HG03103 (cell line): Measurements from ENCODE around the gene AMBRA1.
"Not testable (repeated sequence)": the region's sequence is repeated elsewhere in the genome, so short reads cannot be mapped to it uniquely, and the experiment has no call there.

ENCODE experiments used
- ATAC-seq: cut with Tn5 transposase; IDR thresholded peaks from one replicate; pipeline ENCODE4 v1.9.1; 2021; ENCODE audit warnings: low read depth; ENCODE audit not compliant: unreplicated experiment

Gene AMBRA1

DNA sequence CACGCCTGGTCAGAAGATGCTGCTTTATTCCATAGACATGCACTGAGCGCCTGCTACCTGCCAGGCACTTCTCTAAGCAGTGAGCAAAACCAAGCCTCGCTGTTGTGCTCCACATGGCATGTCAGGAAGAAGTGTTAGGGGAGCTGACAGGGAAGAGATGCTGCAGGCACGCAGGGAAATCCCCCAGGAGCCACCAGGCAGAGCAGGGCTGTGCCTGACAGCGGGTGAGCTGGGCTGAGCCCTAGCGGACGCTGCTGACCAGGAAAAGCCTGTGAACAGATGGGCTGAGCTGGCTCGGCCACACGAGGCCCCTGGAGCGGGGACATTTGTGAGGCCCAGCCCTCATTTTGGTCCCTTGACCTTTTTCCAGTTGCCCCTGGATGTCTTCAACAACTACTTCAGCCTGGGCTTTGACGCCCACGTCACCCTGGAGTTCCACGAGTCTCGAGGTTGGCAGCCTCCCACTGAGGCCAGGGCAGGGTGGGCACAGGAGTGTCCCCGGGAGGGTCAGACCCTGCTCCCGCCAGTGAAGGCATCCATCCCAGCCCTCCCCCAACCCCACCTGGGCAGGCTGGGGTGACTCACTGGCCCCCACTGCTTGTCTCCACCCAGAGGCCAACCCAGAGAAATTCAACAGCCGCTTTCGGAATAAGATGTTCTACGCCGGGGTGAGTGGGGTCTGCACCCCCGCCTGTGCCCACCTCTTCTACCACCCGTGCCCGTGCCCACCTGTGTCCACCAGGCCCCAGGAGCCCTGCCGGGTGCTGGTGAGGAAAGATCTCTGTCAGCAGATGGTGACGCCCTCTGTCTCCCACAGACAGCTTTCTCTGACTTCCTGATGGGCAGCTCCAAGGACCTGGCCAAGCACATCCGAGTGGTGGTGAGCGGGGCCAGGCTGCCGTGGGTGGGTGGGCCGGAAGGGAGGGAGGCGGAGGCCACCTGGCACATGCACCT, 219.8 kb downstream of the AMBRA1 start:
- no peak for ATAC-seq

DNA sequence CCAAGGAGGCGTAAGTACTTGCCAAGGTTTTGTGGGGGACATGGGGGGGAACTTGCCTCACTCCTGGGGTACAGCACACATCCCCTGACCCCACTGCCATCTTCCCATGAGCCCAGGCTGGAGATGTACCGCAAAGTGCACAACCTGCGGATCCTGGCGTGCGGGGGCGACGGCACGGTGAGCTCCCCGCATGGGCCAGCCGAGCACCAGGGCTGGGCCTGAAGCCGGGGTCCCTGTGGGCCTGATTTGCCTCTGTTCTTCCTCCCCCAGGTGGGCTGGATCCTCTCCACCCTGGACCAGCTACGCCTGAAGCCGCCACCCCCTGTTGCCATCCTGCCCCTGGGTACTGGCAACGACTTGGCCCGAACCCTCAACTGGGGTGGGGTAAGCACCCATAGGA, 221.3 kb downstream of the AMBRA1 start:
- ATAC-seq, result not testable (repeated sequence)

DNA sequence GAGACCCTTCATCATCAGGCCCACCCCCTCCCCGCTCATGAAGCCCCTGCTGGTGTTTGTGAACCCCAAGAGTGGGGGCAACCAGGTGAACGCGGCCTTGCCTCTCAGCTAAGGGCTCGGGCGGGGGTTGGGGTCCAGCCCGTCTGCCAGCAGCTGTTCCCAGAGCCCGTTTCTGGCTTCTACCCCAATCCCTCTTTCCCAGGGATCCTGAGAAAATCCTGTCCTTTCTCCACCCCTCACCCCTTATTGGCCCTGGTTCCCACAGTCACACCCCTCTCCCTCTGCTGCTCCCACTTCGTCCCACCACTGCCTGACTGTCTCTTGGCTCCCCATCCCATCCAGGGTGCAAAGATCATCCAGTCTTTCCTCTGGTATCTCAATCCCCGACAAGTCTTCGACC, 221.7 kb downstream of the AMBRA1 start:
- ATAC-seq, result no peak

DNA sequence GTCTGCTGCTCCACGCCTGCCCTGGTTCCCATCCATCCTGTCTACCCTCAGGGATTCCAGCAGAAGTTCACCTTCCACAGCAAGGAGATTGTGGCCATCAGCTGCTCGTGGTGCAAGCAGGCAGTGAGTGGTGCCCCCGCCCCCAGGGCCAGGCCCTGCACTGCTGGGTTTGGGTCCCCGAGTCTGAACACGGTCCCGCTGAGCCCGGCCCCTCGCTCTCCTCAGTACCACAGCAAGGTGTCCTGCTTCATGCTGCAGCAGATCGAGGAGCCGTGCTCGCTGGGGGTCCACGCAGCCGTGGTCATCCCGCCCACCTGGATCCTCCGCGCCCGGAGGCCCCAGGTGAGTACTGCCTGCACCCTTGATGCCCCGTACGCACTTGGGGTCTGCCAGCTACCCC, 222.6 kb downstream of the AMBRA1 start:
- not testable (repeated sequence) for ATAC-seq

DNA sequence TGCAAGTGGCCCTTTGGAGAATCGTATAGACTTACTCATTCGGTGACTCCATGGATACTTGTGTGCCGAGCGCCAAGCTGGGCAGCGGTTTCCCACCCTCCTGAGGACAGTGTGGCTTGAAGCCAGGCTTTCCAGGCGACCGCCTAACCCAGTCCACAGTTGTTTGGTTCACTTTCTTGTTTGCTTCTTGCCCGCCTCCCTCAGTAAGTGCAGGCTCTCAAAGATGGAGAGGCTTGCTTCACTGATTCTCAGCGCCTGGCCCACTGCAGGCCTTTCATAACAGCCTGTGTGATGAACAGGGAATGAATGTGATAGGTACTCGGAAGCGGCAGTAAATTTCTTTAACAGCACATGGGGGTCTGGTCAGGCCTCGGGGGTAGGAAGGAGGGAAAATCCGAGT, 223.6 kb downstream of the AMBRA1 start:
- ATAC-seq, result no peak

DNA sequence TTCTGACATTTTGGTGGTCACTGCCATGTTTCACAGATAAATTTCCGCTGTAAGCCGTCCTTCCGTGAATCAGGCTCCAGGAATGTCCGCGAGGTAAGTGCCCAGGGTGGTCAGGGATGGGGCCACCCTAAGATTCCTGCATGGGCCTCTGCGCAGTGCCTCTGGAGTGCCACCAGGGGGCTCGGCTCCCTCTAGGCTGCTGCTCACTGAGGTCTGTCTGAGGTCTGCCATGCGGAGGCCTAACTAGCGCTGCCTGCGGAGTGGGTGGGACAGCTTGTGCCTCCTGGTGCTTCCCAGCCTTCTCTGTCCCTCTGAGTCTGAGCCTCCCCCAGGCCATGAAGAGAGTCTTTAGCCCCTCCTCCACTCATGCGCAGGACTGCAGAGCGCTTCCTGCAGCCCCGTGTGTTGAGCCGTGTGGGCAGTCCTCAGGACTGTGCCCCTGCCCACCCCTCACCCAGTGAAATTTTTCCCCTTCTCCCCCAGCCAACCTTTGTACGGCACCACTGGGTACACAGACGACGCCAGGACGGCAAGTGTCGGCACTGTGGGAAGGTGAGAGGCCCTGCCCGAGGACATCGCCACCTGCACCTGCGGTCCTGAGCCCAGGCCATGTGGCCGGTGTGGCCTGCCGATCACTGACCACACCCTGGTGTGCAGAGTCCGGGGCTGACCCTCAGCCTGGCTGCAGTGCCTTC, 224.2 kb downstream of the AMBRA1 start:
- ATAC-seq, result no peak

DNA sequence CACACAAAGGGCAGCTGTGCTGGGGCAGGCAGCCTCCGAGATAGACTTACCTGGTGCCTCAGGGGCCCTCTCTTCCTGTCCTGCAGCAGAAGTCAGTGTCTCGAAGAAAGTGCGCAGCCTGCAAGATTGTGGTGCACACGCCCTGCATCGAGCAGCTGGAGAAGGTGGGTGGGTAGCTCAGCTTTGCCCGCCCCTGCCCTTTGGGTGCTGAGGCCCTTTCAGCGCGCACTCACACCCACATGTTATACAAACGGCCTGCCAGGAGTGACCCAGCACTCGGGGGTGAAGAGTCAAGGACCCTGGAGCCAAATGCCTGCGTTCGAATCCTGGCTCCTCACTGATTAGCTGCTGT, 225.9 kb downstream of the AMBRA1 start:
- no peak for ATAC-seq

DNA sequence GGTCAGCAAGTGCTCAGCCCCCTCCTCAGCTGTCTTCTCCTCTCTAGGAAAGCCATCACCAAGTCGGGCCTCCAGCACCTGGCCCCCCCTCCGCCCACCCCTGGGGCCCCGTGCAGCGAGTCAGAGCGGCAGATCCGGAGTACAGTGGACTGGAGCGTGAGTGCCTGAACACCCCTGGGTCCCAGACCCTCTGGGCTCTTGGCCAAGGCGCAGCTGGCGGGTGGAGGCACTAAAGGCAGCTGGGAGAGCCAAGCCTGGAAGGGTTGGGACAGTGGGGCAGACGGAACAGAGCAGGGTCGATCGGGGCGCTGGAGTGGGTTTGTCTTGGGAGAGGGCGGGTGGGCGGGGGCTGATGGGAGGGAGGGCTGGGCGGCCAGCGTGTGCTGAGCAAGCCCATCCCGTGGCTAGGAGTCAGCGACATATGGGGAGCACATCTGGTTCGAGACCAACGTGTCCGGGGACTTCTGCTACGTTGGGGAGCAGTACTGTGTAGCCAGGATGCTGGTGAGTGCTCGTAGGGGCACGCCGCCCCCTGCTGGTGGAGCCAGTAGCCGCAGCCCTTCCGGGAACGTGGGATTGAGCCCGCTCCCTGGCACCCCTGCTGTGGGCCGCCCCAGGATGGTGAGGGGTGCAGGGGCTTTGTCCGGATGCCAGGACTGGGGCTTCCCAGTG, 226.4 kb downstream of the AMBRA1 start:
- peak; percentile 71 for ATAC-seq

DNA sequence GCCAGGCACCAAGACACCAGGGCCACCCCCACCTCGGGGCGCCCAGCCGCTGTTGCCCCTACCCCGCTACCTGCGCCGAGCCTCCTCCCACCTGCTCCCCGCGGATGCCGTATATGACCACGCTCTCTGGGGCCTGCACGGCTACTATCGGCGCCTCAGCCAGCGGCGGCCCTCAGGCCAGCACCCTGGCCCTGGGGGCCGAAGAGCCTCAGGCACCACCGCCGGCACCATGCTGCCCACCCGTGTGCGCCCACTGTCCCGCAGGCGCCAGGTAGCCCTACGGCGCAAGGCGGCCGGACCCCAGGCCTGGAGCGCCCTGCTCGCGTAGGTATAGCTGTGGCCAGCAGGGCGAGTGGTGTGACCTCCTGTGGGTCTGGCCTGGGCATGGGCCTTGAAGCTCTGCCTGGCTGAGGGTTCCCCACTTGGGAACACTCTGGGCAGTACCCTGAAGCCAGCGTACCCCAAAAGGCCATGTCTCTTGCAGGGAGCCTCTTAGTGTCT, 227.1 kb downstream of the AMBRA1 start:
- ATAC-seq, result no peak

DNA sequence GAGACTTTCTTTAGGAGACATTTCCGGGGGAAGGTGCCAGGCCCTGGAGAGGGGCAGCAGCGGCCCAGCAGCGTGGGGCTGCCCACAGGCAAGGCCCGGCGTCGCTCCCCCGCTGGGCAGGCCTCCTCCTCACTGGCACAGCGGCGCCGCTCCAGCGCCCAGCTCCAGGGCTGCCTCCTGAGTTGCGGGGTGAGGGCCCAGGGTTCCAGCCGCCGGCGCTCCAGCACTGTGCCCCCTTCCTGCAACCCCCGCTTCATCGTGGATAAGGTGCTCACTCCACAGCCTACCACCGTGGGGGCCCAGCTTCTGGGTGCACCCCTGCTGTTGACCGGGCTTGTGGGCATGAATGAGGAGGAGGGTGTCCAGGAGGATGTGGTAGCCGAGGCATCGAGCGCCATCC, 227.6 kb downstream of the AMBRA1 start:
- no peak for ATAC-seq

DNA sequence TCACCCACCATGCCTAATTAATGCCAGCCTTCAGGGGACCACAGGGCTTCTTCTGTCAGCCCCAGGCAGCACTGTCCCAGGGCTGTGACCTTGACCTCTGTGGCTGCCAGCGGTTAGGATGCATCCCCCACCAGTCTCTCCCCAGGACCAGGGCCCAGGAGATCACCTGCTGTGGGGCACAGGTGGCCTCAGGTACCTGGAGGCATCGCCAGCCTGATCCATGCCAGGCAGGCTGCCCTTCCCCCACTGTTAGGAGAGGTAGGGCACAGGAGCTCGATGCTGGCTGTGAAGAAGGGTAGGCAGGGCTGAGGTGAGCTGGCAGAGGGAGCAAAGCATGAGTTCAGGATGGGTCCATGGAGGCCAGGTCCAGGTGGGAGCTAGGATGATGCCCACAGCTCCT, 229.0 kb downstream of the AMBRA1 start:
- no peak for ATAC-seq

DNA sequence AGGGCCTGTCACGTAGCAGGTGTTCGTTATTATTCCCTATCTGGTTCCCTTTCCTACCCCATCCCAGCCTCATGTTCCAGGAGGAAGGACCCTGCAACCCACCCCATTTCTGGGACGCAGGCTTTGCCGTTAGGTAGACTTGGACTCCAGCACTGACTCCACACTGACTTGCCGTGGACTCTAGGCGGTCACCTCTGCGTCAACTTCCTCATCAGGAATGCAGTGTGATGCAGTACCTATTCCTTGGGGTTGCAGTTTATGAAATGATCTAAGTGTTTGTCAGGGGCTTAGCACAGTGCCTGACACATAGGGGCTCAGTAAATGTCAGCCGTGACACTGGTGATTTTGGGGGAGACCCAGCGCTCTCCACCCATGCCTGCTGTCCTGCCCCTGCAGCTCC, 229.8 kb downstream of the AMBRA1 start:
- no peak for ATAC-seq

DNA sequence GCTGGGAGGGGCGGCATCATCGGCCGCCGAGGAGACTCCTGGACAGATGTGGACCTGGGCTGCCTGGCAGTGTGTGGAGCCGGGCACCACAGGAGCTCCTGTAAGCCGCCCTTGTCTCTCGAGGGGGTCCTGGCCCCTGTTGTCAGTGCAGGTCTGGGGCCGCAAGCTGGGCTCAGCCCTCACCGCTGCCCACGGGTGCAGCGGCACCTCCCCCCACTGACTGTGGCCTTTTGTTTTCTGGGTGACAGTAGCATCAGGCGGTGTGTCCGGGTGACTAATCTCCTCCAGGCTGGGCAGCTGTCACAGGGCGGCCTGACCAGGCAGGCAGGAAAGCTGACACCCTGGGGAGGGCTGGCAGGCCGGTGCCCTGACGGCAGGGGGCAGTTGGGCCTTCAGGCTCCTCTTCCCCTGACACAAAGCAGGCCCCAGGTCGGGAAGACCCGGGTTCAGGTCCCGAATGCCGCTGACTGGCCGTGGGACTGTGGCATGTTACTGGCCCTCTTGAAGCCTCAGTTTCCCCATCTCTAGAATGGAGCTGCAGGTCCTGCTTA, 230.3 kb downstream of the AMBRA1 start:
- ATAC-seq, result no peak

DNA sequence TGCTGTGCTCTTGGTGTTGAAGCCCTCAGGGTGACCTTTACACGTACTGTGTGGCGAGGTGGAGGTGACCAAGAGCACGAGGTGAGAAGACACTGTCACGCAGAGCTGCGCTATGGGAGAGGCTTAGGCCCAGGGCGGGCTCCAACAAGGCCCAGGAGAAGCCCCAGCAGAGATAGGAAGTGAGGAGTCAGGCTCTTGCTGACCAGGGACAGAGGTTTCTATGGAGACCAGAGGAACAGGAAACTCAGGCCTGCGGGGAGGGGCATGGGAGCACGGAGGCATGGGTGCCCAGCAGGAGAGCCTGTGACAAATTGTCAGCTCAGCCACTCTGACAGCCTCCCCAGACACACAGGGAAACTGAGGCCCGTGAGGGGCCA, 230.8 kb downstream of the AMBRA1 start:
- ATAC-seq, result no peak

DNA sequence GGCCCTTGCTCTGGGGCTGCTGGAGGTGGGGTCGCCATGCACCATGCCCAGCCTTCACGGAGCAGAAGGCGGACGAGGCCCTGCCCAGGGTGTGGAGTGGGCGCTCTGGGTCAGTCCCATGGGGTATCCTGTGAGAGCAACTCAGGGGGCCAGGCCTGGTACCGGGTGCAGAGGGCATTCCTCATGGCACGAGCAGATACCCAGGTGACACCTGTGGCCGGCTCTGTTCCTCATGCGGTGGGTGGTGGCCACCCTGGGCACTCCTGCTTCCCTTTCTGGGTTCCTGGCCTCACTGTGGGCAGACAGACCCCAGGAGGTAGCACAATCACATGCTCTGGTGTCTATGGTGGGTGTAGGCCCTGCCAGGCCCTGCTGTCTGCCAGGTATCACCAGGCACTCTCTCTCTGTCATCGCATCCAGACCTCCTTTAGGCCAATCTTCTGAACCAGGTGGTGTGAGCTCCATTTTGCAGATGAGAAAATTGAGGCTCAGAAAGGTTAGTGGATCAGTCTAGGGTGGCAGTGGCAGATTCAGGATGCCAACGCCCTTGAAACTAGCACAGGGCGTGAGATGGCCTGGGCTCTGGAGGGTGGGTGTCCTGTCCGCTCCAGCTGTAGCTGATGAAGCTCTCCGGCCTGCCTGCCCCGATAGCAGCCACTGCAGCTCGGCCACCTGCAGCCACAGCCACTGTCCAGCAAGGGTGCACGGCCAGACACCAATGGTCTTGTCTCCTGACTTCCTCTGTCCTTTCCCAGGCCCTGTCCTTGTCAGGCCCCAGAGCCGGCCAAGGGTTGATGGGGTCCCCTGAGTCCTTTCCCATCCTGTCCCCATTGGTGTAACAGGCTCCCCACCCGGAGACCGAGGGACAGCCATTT, 231.4 kb downstream of the AMBRA1 start:
- no peak for ATAC-seq

DNA sequence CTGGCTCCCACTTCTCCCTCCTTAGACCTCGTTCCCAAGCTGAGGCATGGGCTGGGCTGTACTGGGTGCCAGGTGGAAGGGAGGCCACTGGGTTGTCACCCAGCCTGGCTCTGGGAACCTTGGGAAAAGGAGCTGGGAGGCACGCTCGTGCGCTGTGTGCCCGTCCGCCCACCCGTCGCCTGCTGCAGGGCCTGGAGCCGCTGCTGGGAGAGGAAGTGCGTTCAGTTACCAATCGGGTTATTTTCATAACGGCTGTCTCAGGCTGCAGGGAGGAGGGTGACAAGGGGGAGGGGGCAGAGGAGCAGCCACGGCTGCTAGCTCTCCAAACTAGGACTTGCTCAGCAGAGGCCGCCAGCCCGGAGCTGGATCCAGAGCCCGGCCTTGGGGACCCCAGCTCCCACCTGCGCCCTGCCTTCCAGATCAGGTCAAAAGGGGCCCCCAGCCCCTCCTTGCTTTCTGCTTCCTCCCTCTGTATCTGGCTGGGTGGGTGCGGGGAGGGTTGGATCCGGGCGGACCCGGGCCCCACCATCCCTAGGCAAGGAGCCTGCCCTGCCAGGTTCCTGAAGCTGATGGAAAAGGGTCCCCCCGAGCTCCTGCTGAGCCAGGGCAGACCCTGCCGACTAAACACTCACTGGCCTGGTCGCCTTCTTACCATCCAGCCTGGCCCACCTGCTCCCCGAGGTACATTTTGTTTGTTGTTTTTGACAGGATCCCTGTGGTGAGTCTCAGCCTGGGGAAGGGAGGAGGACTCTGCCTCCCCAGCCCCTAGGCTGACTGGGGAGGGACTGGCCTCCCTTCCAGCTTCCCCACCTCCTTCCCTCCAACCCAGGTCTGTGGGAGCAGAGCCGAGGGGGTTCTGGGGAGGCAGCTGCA, 232.3 kb downstream of the AMBRA1 start:
- ATAC-seq, result peak; percentile 89

DNA sequence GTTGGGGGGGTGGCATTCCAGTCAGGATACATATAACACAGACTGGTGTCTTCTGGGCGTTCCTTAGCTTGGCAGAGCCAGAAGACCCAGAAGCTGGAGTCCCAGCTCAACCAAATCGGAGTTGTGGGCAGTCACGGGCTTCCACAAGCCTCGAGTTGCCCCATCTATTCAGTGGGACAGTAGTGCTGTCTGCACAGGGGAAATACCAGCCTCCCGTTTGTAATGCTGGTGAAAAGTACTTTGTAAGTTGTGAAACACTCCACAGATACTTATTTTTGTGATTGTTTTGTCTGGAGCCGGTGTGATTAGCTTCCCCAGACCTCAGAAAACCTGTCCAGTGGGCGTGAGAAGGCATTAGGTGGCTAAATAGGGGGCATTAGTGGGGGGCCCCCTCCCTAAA, 232.9 kb downstream of the AMBRA1 start:
- ATAC-seq, result no peak

DNA sequence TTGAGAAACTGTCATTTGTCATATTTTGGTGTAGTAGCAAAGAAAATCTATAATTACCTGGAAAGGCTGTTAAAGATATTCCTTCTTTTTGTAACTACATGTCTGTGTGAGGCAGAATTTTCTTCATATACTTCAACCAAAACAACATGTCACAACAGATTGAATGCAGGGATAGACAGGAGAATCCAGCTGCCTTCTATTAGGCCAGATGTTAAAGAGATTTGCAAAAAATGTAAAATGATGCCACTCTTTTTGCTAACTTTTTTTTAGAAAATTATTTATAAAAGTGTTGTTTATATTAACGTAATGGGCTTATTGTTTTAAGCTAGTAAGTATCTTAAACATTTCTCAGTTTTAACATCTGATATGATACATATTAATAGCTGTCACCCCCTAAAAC, 233.9 kb downstream of the AMBRA1 start:
- no peak for ATAC-seq

DNA sequence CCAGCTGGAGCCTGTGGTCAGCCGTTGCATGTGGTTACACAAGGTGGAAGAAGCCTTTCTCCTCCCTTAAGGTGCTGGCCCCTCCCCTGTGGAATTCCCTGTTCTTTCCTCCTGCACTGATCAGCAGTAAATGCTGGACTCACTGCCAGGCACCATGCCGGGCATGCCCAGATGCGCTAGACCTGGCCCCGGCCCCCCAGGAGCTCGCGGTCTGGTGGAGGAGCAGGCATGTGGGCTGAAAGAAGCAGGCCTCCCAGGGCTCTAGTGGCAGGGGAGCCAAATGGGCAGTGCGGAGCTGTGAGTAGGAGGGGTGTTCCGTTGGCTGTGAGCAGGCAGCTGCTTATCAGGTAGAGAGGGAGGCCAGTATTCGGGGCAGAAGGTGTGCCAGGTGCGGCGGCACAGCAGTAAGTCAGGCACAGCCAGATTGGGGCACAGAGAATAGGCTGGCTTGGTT, 236.3 kb downstream of the AMBRA1 start:
- no peak for ATAC-seq
